Activated CD8-positive, alpha-beta memory T cell treated with anti-CD3 and anti-CD28 coated beads for 1 hour (primary cell): ENCODE measurements around the gene SETDB1.

ENCODE experiments used
- DNase-seq, 2 donors: peaks; one replicate each; pipeline ENCODE4 v3.0.0-alpha.2; 2020; ENCODE audit warnings: low read depth in 1 of 2; ENCODE audit errors: extremely low read depth in 1 of 2

The SETDB1 gene

DNA sequence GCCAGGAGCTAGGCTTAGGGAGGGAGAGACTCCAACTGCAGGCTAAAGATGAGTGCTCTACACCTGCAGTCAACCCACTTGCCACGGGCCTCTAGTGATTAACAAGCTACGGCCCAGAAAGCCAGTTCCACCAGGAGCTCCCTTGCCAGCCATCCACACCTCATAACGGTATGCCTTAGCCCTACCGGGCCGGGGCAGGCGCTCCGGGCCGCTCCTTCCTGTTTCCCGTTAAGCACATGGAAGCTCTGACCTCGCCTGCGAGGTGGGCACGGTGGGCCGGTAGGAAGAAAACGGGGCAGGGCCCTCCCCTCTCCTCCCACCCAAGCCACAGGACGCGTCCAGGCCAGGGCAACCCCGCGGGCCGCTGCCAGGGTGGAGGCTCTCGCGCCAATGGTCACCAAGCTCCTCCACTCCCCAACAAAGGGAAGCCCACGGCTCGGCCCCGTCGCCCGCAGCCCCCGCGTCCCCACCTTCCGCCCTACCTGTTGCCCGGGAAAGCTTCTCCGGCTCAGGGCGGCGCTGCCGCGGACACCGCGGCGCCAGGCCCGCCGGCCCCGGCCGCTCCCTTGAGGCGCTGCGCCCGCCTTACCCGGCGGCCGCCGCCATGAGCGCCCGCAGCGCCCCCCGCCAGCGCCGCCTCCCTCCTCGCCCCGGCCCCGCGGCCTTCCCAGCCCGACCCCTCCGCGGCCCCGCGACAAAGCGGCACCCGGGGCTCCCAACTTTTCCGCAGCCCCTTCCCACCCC, 47.8 kb downstream of the SETDB1 start:
- DNase-seq = peak in 1 of 2 donors; percentile 17

DNA sequence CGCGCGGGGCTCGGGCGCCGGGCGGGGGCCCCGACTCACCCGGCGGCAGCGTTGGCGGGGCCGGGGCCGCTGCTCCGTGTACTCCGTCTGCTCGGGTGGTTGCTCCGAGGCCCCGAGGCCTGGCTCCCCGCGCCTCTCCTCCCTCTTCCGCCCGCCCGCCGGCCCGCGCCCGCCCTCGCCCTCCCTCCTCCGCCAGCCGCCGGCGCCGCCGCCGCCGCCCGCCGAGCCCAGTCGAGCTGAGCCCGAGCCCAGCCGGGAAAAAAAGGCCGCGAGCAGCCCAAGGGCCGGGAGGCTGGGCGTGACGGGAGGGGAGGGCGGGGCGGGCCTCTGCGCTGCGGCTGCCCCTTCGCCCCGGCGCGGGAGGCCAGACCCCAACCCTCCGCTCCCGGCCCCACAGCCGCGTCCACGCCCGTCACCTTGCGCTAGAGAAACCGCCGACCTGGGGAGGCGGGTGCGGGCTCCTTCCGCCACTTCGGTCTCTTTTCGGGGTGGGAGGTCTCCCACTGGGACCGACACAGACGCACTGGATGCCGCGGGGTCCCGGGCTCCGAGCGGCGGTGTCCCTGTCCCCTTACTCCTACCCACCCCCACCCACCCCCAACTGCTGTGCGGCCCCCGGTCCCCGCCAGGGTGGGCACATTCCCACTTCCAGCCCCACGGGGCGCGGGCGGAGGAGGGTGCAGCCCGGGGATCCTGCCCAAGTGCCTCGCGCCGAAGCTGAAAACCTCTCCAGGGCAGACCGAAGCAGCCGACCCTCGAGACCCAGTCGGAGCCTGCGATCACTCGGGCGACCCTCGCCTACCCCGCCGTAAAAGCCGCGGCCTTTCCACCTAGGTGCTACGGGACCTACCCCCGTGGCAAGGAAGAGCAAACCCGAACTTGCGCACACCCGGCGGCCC, 48.7 kb downstream of the SETDB1 start, which contains the start of gene CERS2:
CERS2 (minus strand) TSS at position 256 of the 899 bp plus-strand sequence. CDS start 5,745 bp downstream, outside the sequence.
- DNase-seq = peak; percentile 36 to 69

DNA sequence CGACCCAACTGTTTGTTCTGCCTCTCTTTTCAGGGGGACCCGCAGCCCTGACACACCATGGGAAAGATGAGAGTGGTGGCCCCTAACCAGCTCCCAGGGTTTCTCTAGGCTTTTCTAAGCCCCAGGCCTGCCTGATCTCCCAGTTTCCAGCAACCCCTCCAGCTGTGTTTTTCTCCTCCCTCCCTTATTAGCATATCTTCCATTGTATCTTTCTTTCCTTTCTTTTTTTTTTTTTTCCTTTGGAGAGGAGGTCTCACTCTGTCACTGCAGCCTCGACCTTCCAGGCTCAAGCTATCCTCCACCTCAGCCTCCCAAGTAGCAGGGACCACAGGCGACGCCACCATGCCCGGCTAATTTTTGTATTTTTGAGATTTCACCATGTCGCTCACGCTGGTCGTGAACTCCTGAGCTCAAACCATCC, 50.2 kb downstream of the SETDB1 start:
- DNase-seq = no peak

DNA sequence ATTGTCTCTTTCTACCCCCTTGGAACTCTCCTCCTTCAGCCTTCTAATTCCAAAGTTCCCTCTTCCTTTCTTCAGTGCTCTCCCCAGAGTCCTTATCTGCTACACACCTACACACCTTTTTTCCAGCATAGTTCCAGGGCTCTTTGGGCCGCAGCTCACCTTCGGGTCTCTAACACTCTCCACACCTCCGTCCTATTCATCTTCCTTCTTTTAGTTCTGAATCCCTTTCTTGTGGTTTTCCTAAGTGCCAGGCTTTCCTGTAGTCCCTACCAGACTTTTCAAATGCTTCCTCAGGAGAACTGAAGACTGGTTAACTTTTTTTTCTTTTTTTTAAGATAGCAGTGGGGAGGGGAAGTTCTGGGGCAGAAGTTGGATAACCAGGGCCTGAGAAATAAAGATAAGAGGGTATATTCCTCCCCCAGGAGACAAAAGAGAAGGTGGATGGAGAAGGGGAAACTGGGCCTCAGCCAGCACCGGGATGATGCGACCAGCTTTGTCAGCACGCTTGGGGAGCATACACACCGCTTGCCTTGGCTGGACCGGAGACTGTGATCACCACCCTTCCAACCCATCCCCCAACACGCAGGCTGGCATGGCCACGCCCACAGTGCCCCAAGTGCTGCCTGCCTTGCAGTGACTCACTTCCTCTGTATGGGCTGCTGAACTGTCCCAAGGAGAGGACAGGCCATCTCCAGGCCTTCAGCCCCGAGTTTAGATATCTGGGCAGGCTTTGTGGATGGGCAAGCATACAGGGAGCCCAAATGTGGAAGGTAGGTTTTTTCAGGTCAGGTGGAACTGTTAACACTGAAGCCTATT, 50.9 kb downstream of the SETDB1 start:
- DNase-seq = peak in 1 of 2 donors; percentile 49

DNA sequence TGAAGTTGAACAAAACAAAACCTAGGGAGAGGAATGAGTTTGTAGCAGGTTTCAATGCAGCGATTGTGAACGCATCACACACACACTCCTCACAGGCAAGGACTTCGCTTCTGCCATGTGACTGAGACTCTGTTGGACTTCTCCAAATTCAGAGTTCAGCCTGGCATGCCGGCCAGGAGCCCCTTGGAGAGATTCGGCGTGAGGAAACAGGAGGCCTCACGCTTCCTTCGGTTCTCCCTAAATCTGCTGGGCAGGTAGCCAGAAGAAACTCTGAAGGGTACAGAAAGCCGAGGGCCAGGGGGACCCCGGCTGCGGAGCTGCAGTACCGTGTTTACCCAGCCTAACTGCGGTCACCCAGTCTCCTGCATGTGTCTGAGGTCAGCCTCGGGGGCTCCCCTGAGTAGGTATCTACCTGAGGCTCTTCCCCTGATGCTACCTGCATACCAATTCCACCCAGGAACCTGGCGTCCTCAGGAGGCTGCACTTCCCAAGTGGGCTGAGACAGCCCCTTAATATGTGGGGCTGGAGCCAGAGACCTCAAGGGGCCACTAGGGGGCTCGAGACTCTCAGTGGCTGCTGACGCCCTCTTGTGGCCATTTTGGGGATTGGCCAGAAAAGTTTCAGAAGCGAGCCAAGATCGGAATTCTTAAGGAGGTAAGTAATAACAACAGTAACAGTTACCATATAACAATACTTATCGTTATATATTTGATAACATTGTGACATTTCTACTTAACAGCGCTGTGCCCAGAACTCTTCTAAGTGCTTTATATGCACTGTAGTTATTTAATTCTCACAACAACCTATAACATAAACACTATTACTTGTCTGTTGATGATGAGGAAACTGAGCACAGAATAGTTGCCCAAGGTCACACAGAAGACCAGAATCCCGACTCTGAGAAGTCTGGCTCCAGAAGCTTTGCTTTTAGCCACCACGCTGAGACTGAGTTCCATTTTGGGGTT, 53.2 kb downstream of the SETDB1 start:
- peak; percentile 75 to 76 for DNase-seq

DNA sequence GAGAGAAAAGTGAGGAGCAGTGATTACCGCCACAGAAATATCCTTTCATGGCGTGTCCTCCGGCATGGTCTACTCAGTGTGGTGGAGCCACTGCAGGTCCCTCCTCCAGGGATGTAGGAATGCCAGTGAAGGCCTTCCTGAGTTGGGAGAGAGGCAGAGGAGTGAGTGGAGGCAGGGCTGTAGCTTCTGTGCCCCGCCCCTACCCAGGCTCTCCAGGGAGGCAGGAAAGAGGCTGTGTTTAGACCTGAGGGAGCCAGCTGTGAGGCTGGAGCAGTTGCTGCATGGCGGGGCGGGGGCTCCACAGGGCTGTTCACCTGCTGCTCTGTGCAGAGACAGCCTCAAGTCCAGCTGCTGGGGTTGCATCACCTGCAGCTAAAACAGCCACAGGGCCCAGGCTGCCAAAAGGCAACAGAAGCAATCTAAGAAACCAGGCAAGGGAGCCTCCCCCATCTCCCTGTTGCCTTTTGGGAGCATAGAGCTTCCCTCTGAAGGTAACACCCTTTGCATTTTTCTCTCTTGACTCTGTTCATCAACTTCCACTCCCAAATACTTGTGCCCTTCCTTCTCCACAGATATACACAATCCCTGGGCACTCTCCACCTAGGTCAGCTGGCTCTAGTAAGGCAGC, 55.1 kb downstream of the SETDB1 start:
- DNase-seq = no peak

DNA sequence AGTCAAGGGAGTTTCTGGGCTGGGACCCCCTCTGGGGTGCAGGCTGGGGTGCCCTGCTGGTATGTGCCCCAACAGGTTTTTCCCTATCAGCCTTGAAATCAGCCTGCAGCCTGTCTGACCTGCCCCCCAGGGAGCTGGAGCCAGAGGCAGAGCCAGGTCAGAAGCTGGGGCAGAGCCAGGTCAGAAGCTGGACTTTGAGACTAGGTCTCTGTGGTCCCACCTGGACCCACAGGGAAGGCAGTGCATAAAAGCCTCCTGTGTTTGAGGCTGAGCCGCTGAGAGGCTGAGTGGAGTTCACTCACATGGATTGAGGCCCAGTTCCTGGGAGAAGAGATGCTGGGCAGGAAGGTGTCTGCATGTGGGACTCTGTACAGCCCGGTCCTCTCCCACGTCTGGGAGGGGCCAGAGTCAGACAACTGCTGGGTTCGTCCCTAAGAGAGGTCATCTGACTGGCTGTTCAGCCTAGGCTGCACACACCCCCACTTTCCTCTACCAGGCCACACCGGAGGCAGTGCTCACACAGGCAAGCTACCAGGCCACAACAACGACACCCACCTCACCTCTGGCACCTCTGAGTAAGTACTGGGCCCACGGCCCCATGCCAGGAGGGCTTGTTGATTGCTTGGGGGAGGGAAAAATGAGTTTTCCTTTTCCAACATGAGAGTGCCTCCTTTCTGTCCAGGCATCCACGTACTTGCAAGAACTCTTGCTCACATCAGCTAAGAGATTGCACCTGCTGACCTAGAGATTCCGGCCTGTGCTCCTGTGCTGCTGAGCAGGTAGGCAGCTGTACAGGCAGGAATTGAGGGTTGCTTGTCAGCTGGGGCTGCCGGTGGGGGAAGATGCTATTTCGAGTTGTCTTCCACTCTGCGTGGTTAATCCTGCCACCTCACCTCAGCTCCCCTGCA, 55.9 kb downstream of the SETDB1 start, which contains the start of gene ANXA9:
ANXA9 (plus strand) TSS at position 488 of the 908 bp plus-strand sequence. CDS start 814 bp downstream, outside the sequence.
- DNase-seq = no peak

DNA sequence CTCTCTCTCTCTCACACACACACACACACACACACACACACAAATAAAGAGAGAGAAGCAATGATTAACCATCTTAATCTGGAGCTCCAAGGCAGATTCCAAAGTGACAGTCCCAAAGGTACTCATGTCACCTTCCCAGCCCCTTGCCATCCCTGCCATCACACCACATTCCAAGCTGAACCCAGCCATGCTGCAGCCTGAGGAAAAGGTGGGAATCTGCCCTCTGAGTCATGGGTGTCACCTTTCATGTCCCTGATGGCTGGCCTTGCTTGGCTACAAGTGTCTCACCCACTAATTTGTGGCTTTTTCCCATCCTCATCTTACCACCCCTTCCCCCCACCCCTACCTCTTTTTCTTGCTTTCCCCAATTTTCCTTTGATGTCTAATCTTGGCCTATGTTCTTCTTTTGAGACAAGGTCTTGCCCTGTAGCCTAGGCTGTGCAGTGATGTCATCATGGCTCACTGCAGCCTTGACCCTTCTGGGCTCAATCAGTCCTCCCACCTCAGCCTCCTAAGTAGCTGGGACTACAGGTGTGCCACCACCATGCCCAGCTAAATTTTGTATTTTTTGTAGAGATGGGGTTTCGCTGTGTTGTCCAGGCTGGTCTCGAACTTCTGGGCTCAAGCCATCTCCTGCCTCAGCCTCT, 59.1 kb downstream of the SETDB1 start:
- DNase-seq = no peak

DNA sequence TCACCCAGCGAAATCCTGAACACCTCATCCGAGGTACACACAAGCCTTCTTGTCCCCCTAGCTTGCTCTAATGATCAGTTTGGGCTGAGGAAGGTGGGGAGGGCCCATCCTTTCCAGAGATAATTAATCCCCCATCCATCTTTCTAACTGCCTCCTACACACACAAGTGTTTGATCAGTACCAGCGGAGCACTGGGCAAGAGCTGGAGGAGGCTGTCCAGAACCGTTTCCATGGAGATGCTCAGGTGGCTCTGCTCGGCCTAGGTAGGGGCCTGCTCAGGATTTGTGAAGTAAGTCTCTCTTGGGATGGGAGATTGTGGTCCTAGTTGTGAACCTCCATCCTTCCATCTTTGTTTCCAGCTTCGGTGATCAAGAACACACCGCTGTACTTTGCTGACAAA, 61.8 kb downstream of the SETDB1 start:
- DNase-seq = no peak

DNA sequence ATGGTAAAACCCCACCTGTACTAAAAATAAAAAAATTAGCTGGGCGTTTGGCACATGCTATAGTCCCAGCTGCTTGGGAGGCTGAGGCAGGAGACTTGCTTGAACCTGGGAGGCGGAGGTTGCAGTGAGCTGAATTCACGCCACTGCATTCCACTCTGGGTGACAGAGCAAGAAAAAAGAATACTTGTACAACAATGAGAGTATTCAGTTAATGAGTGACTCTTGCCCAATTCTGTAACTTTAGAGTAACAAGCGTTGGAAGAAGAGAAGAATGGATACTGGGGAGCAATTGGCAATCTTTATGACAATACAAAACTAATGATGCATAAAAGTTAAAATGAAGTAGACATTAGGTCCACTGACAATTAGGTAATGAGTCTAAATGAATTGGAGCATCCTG, 66.5 kb downstream of the SETDB1 start:
- DNase-seq = no peak

DNA sequence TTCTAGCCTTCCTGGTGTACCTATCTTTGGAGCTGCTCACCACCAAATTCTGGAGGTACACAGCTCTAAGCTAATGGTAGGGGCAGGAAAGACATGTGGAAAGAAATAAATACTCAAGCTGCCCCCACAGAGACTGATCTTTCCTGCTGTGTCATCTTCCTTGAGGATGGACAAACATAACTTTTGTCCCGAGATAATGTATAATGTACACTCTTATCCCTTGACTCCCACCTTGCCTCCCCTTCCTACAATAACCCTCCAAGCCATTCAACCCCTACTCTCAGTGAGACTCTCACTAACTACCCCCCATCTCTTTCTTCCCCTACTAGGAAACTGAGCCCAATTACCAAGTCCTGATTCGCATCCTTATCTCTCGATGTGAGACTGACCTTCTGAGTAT, 68.1 kb downstream of the SETDB1 start:
- no peak for DNase-seq

DNA sequence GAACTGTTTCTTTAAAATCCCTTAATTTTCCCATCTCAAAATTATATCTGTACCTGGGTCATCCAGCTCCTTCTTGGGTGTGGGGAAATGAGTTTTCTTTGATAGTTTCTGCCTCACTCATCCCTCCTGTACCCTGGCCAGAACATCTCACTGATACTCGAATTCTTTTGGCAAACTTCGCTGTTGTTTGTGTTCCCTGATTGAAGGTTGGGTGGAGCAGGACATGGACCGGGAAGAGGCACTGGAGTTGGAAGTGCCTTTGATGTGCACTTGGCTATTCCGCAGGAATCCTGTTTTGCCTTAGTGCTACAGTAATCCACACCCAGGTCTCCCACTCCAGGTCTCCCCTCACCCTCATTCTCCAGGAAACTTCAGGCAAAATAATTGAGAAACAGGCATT, 69.3 kb downstream of the SETDB1 start:
- no peak for DNase-seq

DNA sequence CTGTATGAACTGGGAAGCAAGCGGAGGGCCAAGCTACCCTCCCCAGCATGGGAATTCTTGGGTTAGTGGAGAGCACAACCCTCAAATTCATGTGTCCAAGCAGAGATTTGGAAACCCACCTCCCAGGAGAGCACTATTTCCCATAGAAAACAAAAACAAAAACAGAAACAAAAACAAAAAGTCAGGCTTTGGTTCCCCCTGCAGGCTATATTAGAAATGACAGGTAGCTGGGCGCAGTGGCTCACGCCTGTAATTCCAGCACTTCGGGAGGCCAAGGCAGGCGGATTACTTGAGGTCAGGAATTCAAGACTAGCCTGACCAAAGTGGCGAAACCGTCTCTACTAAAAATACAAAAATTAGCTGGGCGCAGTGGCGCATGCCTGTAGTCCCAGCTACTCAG, 69.7 kb downstream of the SETDB1 start:
- no peak for DNase-seq

DNA sequence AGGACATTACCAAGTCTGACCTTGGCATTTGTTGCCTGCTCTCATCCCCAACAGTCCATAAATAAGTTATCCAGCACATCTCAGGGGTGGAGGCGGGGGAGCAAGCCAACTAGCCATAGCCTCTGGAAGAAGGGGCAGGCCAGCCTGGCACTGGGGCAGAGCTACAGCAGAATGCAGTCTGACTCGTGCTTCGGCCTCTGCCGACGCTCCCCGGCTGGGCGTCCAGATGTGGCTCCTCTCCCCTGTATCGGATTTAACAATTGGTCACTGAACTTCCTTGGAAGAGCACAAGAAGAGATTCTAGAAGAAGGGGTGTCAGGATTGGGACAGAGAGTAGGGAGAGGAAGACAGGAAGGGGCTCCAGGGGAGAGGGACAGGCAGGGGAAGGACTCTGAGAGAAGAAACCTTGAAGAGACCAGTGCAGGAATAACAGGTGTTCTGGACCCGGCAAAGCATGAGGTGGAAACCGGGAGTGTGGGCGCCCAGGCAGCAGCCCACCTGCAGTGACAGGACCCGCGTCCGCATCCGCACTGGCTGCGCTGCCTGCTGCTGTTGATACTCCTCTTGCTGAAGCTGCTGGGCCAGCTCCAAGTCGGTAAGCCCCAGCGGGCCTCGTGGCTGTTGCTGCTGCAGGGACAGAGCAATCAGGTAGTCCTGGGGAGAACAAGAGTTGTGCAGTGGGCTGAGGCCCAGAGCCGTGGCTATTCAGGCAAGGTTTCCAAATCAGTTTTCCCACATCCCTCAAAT, 71.1 kb downstream of the SETDB1 start:
- no peak for DNase-seq

DNA sequence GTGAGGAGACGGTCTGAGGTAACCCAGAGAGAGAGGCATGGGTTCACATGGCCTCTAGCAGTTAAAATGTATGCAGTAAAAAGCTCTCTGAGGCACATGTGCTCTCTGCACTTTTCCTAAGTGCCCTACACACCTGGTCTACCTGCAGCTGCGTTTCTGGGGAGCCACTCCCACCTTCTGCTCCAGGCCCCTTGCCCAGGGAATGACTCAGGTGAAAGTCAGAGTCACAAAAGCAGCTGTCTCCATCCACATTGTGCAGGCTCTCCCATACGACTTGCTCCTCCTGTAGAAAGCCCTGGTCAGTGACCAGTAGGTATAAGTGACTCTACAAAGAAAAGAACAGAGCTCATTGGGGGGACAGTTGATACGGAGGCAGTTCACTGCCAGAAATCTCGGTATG, 71.8 kb downstream of the SETDB1 start:
- DNase-seq = no peak

DNA sequence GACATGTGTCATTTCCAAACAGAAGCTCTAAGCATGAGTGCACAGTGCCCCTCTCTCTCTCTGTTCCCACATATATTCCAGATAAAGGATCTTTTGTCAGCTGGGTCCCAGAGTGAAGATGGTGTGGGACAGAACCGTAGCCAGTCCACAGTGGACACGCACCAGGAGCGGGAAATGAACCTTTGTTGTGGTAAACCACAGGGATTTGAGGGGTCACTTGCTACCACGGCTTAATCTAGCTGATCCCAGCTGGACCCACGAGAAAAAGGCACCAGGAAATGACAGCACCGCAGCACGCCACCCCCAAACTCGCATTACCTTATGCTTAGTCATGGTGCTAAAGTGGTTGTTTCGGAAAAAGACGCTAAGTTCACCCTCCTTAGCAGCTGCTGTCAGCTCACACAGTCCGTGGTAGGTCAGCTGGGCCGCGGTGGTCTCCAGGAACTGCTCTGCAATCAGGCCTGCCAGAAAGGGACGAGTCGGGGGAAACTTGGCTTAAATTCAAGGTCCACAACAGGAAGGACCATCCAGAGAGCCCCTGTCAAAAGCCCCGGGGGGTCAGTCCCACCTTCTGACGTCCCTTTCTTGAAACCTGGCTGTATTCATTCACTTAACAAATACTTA, 73.0 kb downstream of the SETDB1 start:
- no peak for DNase-seq

DNA sequence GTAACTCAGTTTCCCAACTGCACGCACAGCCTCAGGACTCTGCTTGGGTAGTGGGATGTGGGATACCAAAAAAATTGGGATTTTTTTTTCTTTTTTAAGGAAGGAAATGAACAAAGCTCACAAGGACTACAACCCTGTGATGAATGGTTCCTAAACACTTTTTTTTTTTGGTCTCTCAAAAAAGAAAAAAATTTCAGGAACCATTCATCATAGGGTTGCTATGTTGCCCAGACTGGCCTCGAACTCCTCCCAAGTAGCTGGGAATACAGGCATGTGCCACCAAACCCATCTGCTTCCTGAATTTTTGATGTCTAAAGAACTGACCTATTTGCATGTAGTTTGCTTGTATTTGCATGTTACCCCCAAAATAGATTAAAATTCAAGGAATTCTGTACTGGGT, 73.8 kb downstream of the SETDB1 start:
- no peak for DNase-seq
